Left kidney (tissue), 2 donors: ENCODE measurements around the gene PLAC1. TPM values are rescaled to one million over a fixed set of nuclear protein-coding genes. Genes with fewer than 3 reads are reported as not detected.

Source experiments
- DNase-seq: peaks from one replicate; pipeline ENCODE4 v3.0.0-alpha.2; 2013
- polyA plus RNA-seq: library from polyadenylated mRNA; unstranded; fragments of 120-200 nt; gene quantifications from one replicate; pipeline ENCODE4 v1.2.1, GENCODE V29; 2013; ENCODE audit not compliant: insufficient read length

PLAC1 gene
- polyA plus RNA-seq, 1 donor = 4.5 TPM

DNA sequence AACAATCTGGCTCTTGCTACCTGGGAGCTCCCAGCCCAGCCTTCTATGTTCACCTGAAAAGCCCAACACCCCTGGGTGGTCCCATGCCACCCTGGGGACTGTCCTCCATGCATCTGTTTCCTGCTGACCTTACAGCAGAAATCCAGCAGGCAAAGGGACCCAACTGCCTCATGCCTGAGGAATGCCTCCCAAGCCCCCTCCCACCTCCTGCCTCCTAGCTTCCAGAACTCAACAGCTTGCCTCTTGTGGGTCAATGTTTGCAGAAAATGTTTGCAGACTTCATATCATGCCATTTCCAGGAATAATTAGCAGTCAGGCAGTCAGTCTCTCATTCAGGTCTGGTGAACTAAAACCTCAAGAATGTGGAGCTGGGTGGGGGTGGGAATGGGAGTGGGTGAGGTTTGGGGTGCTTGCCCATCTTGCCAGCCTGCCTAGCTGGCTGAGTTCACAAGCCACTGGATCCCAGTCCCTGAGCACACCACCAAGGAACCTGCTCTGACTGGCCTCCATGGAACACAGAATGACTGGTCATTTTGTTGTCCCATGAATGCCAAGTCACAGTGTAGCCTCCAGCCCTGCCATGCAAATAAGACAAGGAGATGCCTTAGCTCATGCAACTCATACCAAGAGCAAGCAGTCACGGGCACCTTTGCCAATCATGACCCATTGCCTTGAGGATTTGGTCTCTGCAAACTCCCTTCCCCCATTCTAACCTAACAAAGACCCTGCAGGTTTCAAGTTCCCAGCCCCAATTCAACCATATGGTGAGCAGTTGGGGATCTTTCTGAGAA, 12.1 kb upstream of the PLAC1 start:
- no peak for DNase-seq

GRCh38 chrX:134669378-134670098, 11.3 kb upstream of the PLAC1 start:
- DNase-seq = no peak

- no peak for DNase-seq
Observed at GRCh38 chrX:134664202-134664601, 5.9 kb upstream of the PLAC1 start.

DNA sequence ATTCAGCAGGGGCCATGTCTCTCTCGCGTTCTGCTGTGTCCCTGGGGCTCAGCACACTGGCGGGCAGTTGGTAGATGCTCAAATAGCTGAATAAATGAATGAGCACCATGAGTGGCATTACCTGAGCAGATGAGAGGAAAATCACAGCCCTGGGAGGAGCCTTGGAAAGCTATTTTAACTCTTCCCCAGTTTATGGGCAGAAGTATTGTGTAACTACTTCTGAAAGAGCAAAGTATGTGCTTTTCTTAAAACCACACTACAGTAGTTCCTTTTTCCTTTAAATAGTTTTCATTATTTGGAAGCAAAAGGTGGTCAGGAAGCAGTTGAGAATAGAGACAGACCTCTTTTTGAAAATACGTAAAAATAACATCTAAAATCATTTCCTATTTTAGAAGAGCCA, 3.0 kb upstream of the PLAC1 start:
- DNase-seq = no peak

DNA sequence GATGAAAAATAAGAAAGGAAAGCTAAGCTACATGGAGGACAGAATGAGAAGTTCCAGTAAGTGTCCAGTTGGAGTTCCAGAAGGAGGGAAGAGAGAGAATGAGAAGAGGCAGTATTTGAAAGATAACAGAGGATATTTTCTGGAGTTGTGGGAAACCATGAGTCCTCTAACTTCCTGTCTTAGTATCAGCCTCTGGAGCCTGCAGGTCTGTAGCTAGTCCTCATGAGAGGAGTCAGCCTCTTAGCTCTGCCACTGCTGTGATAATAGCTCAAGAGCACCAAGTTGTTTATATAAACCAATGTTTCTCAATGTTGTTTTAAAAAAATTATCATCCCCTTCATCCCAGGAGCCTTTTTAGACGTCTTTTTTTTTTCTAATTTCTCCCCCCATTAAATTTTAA, 2.4 kb upstream of the PLAC1 start:
- no peak for DNase-seq

- no peak for DNase-seq
Observed at GRCh38 chrX:134659761-134660160, 1.5 kb upstream of the PLAC1 start.

GRCh38 chrX:134658760-134659023, 421 bp upstream of the PLAC1 start:
- no peak for DNase-seq

- DNase-seq = no peak
Observed at GRCh38 chrX:134654398-134655012, 3.8 kb downstream of the PLAC1 start.

DNA sequence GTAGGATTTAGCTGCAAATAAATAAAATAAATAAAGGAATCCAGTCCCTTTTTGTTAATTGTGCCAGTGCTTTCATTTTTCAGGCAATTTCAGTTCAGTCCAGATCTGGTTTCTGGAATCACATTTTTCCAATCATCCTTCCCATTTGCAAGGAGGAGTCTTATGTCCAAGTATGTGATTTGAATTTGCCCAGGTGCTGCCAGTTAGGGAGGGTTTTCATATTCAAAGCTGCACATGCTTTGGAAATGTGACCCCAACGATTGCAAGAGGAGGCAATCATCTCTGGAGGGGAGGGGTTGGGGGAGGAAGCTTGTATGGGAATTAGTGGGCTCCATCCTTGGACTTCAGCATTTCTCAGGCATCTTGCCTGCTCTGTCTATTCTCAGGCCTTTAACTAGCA, 4.4 kb downstream of the PLAC1 start:
- DNase-seq = no peak

DNA sequence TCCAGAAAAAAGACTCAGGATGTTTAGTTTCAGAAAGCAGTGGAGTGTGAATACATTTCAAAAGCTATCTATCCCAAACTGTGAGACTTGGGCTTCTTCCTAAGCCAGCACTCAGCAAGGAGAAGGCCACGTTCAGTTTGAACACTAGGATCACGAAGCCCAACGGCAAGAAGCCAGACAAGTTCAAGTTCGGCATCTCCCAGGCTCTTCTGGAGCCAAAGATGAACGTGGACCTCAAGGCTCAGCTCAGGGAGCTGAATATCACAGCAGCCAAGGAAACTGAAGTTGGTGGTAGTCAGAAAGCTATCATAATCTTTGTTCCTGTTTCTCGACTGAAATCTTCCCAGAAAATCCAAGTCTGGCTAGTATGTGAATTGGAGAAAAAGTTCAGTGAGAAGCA, 7.6 kb downstream of the PLAC1 start:
- DNase-seq = no peak

GRCh38 chrX:134649770-134650169, 8.5 kb downstream of the PLAC1 start:
- no peak for DNase-seq

GRCh38 chrX:134647477-134647877, 10.8 kb downstream of the PLAC1 start:
- no peak for DNase-seq

- no peak for DNase-seq
Observed at GRCh38 chrX:134646691-134647090, 11.6 kb downstream of the PLAC1 start.

GRCh38 chrX:134645936-134646543, 12.2 kb downstream of the PLAC1 start:
- no peak for DNase-seq

- peak; percentile 40 for DNase-seq
Observed at GRCh38 chrX:134642386-134642785, 15.9 kb downstream of the PLAC1 start.

DNA sequence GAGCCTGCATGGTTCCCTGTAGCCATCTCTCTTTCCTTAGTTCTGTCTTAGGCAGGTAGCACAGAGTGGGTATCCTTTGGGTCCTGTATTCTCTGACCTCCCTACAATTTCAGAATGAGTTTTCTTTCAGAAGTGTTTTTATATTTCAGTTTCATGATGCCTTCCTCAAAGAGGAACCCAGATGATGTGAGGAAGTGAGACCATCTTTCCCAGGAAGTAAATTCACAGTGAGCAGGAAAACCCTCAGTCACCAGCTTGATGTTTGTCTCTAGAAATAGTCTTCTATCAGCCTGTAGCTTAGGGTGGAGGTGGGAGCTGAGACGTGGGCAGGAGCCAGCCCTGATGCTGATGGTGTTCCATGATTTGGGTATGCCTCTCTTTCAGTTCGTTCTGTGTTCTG, 16.9 kb downstream of the PLAC1 start:
- DNase-seq = no peak

- DNase-seq = no peak
Observed at GRCh38 chrX:134640914-134641313, 17.4 kb downstream of the PLAC1 start.

GRCh38 chrX:134636851-134637250, 21.4 kb downstream of the PLAC1 start:
- DNase-seq = no peak

GRCh38 chrX:134634691-134635090, 23.6 kb downstream of the PLAC1 start:
- no peak for DNase-seq

- DNase-seq = no peak
Observed at GRCh38 chrX:134633832-134634231, 24.4 kb downstream of the PLAC1 start.

DNA sequence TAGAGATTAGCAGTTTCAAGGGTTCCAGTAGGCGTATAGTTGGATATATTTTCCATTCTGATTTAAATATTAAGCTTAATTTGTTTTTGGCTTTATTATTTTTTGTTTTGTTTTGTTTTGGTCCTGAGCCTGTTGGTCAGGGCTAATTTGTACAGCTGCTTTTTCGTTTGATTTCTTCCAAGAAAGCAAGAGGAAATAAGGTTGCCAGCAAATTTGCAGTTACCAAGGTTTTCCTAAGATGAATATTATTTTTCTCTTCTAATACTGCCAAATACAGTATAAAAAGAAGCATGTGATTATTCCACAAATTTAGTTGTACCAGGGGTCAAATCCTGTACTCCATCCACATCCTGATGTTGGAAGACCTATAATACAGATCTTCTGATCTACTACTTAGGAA, 24.9 kb downstream of the PLAC1 start:
- DNase-seq = no peak

DNA sequence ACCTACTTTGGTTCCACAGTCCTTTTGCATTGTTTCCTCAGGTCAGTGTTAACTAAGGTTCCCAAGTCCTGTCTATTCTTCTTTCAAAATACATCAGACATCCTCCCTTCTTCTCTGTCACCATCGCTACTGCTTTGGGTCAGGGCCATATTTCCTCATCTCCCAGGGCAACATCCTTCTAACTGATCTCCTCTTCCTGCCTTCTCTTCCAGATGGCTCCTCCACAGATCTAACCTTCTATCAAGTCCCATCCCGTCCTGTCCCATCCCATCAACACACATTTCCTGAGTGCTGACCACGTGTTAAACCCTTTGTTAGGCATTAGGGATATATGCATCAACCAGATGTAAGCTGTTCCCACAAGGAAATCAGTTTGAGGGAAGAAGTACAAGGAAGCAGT, 25.9 kb downstream of the PLAC1 start:
- DNase-seq = no peak
